ENCODE data around the gene C15orf40.
"Not testable (repeated sequence)": the region's sequence is repeated elsewhere in the genome, so short reads cannot be mapped to it uniquely, and the experiment has no call there.

Gene C15orf40

GRCh38 chr15:83039206-83039605 is 27.8 kb upstream of the C15orf40 start:
- DNase-seq (ENCODE audit: low read depth), result no peak
- no peak overlapping the region for H3K4me3 ChIP-seq (ENCODE audit: low read depth, low read length)
- TF ChIP-seq CTCF (IDR thresholded peaks at IDR 0.05; ENCODE audit: control insufficient read depth, extremely low read depth, insufficient read depth), result no peak

GRCh38 chr15:83036253-83036652 is 24.8 kb upstream of the C15orf40 start:
- no peak for TF ChIP-seq CTCF (IDR thresholded peaks at IDR 0.05; ENCODE audit: control insufficient read depth, extremely low read depth, insufficient read depth)
- H3K4me3 ChIP-seq (ENCODE audit: low read depth, low read length), result no peak overlapping the region
- DNase-seq (ENCODE audit: low read depth), result no peak

- DNase-seq (ENCODE audit: low read depth); H3K4me3 ChIP-seq (ENCODE audit: low read depth, low read length): not testable (repeated sequence)
These were observed 19.8 kb upstream of the C15orf40 start for GRCh38 chr15:83031234-83031633.

- TF ChIP-seq CTCF (IDR thresholded peaks at IDR 0.05; ENCODE audit: control insufficient read depth, extremely low read depth, insufficient read depth), result no peak
- DNase-seq (ENCODE audit: low read depth), result no peak
- H3K4me3 ChIP-seq (ENCODE audit: low read depth, low read length), result no peak overlapping the region
These were observed 18.6 kb upstream of the C15orf40 start for GRCh38 chr15:83030021-83030420.

GRCh38 chr15:83018436-83018835 is 7.0 kb upstream of the C15orf40 start:
- no peak overlapping the region for H3K4me3 ChIP-seq (ENCODE audit: low read depth, low read length)
- no peak for TF ChIP-seq CTCF (IDR thresholded peaks at IDR 0.05; ENCODE audit: control insufficient read depth, extremely low read depth, insufficient read depth)
- DNase-seq (ENCODE audit: low read depth), result no peak

GRCh38 chr15:83016906-83017305 is 5.5 kb upstream of the C15orf40 start:
- no peak for TF ChIP-seq CTCF (IDR thresholded peaks at IDR 0.05; ENCODE audit: control insufficient read depth, extremely low read depth, insufficient read depth)

GRCh38 chr15:83015361-83015760 is 3.9 kb upstream of the C15orf40 start:
- H3K4me3 ChIP-seq (ENCODE audit: low read depth, low read length), result no peak overlapping the region
- no peak for TF ChIP-seq CTCF (IDR thresholded peaks at IDR 0.05; ENCODE audit: control insufficient read depth, extremely low read depth, insufficient read depth)
- DNase-seq (ENCODE audit: low read depth), result no peak

More at GRCh38 chr15:83016906-83017305, 5.5 kb upstream of the C15orf40 start:
- no peak for DNase-seq (ENCODE audit: low read depth)
- no peak overlapping the region for H3K4me3 ChIP-seq (ENCODE audit: low read depth, low read length)

Data from LNCaP clone FGC (cell line).